K562 (cell line): ENCODE data around the gene FBXO4. TPM values are rescaled to one million over a fixed set of nuclear protein-coding genes. Genes with fewer than 3 reads are reported as not detected.

Experiments used
- ARHGAP35 ChIP-seq: fragments of 450-650 bp; IDR thresholded peaks from 2 replicates; pipeline ENCODE4 v1.6.1; 2018; ENCODE audit not compliant: partially characterized antibody
- DMBX1 ChIP-seq: fragments of 250-450 bp; sonication (Bioruptor Pico); IDR thresholded peaks from 2 replicates; pipeline ENCODE4 v1.8.0; 2022; ENCODE audit warnings: inconsistent platforms, mild to moderate bottlenecking, moderate library complexity, borderline replicate concordance
- FOXP1 ChIP-seq: sonication (generic); formaldehyde crosslinking; IDR thresholded peaks from 2 replicates; pipeline ENCODE4 v1.8.0; 2022; ENCODE audit warnings: mild to moderate bottlenecking, missing genetic modification reagents
- HMG20B ChIP-seq: fragments of 250-450 bp; sonication (Bioruptor Pico); IDR thresholded peaks from 2 replicates; pipeline ENCODE4 v1.5.0; 2021; ENCODE audit warnings: mild to moderate bottlenecking
- MBD2 ChIP-seq: sonication (generic); IDR thresholded peaks from 2 replicates; pipeline ENCODE4 v1.6.1; 2016; ENCODE audit warnings: low read depth, borderline replicate concordance
- MCM2 ChIP-seq: fragments of 450-650 bp; IDR thresholded peaks from 2 replicates; pipeline ENCODE4 v1.6.1; 2017; ENCODE audit warnings: low read depth, mild to moderate bottlenecking
- ZNF121 ChIP-seq: sonication (generic); formaldehyde crosslinking; conservative IDR thresholded peaks from 2 replicates; pipeline ENCODE4 v1.8.0; 2022; ENCODE audit warnings: missing genetic modification reagents
- ZNF347 ChIP-seq: fragments of 450-650 bp; formaldehyde crosslinking; IDR thresholded peaks from 2 replicates; pipeline ENCODE4 v1.4.0; 2020; ENCODE audit warnings: low read depth, mild to moderate bottlenecking, moderate library complexity
- polyA plus RNA-seq, 8 experiments: library from polyadenylated mRNA; depleted of rRNA in 4 of 8; stranded (reverse) in 5 of 8; unstranded in 3 of 8; fragments of >200 nt; fragmentation: Nextera tagmentation in 2 of 8; fragmentation: Illumina TruSeq in 1 of 8; extraction: Ambion mirVana in 2 of 8; extraction: Trizol in 1 of 8; gene quantifications; 2 replicates each; pipeline versions ENCODE4 v1.2.1 to v1.2.3, GENCODE V29; 2011 to 2014; ENCODE audit warnings: inconsistent platforms in 1 of 8, missing spikeins in 1 of 8
- total RNA-seq, 7 experiments: library from RNA; depleted of rRNA in 6 of 7; stranded (reverse); fragments of >200 nt in 6 of 7; fragmentation: Illumina TruSeq in 2 of 7; extraction: Trizol in 2 of 7; gene quantifications; 2 replicates each; pipeline versions ENCODE4 v1.2.1 to v1.2.3, GENCODE V29; 2011 to 2021; ENCODE audit warnings: low replicate concordance in 1 of 7
- TF ChIP-seq, protein P1 (sequence below): fragments of 200-400 bp; formaldehyde crosslinking; IDR thresholded peaks from 2 replicates; pipeline ENCODE4 v1.6.1; 2017; ENCODE audit warnings: mild to moderate bottlenecking, low read depth, low read length, moderate library complexity
- TF ChIP-seq, protein P2 (sequence below): fragments of 450-650 bp; IDR thresholded peaks from one replicate; pipeline ENCODE4 v1.6.1; 2018; ENCODE audit warnings: mild to moderate bottlenecking, moderate library complexity; ENCODE audit not compliant: partially characterized antibody

The FBXO4 gene
- total and polyA plus RNA-seq, 9 of the 15 experiments (the other 6 are each of a cell fraction or from before 2014, with no cell fraction given) = 5.9 to 33.4 (median 19.6) TPM

DNA sequence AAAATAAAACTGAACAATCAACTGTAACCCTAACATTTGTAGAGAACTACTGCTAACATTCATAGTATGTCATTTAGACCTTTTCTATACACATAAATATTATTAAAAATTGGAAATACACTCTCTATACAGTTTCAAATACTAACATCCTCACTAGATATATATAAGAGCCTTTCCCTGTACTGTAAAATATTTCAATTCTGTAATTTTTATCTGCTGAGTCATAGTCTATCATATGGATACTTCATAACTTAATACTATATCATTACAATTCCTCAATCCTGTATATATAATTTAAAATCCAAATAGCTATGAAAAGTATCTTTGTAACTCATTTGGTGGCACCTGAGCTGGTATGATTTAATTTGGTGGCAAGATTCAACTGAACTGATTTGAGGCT lies 55.8 kb downstream of the FBXO4 start (continued):
- TF ChIP-seq HMG20B = no peak
- TF ChIP-seq, protein P1, sequence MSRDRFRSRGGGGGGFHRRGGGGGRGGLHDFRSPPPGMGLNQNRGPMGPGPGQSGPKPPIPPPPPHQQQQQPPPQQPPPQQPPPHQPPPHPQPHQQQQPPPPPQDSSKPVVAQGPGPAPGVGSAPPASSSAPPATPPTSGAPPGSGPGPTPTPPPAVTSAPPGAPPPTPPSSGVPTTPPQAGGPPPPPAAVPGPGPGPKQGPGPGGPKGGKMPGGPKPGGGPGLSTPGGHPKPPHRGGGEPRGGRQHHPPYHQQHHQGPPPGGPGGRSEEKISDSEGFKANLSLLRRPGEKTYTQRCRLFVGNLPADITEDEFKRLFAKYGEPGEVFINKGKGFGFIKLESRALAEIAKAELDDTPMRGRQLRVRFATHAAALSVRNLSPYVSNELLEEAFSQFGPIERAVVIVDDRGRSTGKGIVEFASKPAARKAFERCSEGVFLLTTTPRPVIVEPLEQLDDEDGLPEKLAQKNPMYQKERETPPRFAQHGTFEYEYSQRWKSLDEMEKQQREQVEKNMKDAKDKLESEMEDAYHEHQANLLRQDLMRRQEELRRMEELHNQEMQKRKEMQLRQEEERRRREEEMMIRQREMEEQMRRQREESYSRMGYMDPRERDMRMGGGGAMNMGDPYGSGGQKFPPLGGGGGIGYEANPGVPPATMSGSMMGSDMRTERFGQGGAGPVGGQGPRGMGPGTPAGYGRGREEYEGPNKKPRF = no peak
- no peak for TF ChIP-seq FOXP1
- no peak for TF ChIP-seq MCM2
- TF ChIP-seq ZNF347 (CRISPR knock-in tag) = no peak
- TF ChIP-seq, protein P2, sequence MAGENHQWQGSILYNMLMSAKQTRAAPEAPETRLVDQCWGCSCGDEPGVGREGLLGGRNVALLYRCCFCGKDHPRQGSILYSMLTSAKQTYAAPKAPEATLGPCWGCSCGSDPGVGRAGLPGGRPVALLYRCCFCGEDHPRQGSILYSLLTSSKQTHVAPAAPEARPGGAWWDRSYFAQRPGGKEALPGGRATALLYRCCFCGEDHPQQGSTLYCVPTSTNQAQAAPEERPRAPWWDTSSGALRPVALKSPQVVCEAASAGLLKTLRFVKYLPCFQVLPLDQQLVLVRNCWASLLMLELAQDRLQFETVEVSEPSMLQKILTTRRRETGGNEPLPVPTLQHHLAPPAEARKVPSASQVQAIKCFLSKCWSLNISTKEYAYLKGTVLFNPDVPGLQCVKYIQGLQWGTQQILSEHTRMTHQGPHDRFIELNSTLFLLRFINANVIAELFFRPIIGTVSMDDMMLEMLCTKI = no peak
- no peak for TF ChIP-seq ZNF121 (CRISPR knock-in tag)
- TF ChIP-seq ARHGAP35 = no peak
- TF ChIP-seq MBD2 = no peak
- no peak for TF ChIP-seq DMBX1
- TF ChIP-seq, all 486 proteins: peak for 3
